Measurements from ENCODE around the gene ATP6V1B1.

Gene ATP6V1B1

DNA sequence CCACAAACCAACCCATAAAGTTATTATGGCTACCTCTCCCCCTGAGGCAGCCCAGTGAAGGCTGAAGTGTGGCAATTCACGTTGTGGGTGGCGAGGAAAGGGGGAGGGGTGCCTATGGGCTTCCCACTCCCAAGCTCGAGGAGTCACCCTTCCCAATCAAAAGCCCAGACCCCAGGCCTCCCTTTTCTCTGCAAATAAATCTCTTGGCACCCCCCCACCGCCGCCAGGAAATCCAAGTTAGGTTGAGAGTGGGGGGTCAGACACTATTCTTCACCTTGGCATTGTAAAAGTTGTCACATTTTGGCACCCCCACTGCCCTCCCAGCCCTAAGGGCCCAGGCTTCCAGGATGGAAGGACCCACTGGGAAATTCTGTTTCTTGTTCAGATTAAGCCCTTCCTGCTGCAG lies 49.6 kb downstream of the ATP6V1B1 start:
- Histone ChIP-seq H3K4me3 (ENCODE audit: insufficient read depth in 1 of 2, low read depth in 1 of 2, low read length in 2 of 2) (no peak overlapping the region), H3K4ac (ENCODE audit: low read depth in 1 of 2, low read length in 2 of 2) (no peak overlapping the region), H2BK120ac (ENCODE audit: low read depth, low read length) (no peak overlapping the region), H3K18ac (ENCODE audit: low read depth in 1 of 2, low read length in 2 of 2) (no peak overlapping the region), H3K27me3 (ENCODE audit: control insufficient read depth in 1 of 2, insufficient read depth in 1 of 2, low read length in 2 of 2) (no peaks in the 10 kb centered on the region), H4K8ac (ENCODE audit: low read length) (no peak overlapping the region), H3K9ac (ENCODE audit: low read length) (no peak overlapping the region), H3K79me1 (replicated peaks; ENCODE audit: low read length, poor library complexity, severe bottlenecking) (peaks cover 21% of the 10 kb centered on the region), H3K4me1 (ENCODE audit: control insufficient read depth, insufficient read depth, low read depth, low read length) (peaks cover 5% of the 10 kb centered on the region), H2BK12ac (ENCODE audit: low read length in 2 of 2) (no peak overlapping the region), H3K27ac (ENCODE audit: low read length, poor library complexity, severe bottlenecking) (no peak overlapping the region), H2AFZ (ENCODE audit: low read depth, low read length) (no peak overlapping the region), H3K36me3 (ENCODE audit: control insufficient read depth in 1 of 2, insufficient read depth in 2 of 2, low read depth in 1 of 2, low read length in 2 of 2) (peaks cover 54 to 63% of the 10 kb centered on the region in 2 experiments), H2AK5ac (ENCODE audit: low read length, severe bottlenecking) (no peak overlapping the region), H3K23ac (ENCODE audit: low read length in 2 of 2) (no peak overlapping the region), H3K14ac (ENCODE audit: low read length in 2 of 2) (no peak overlapping the region), H3K9me3 (ENCODE audit: control insufficient read depth, low read length) (no peaks in the 10 kb centered on the region), H3K4me2 (ENCODE audit: low read length, poor library complexity, severe bottlenecking) (no peak overlapping the region), H2BK15ac (ENCODE audit: low read depth, poor library complexity, severe bottlenecking) (no peak overlapping the region), H2BK5ac (ENCODE audit: low read depth, low read length, poor library complexity, severe bottlenecking) (no peak overlapping the region), H4K91ac (ENCODE audit: low read length) (no peak overlapping the region)
- DNase-seq = no peak
- WGBS = 59% methylated on average over 3 of the region's 5 CpGs

- no peak for DNase-seq
- Histone ChIP-seq H2BK12ac (ENCODE audit: low read length in 2 of 2) (no peak overlapping the region), H3K4ac (ENCODE audit: low read depth in 1 of 2, low read length in 2 of 2) (no peak overlapping the region), H3K9me3 (ENCODE audit: control insufficient read depth, low read length) (no peaks in the 10 kb centered on the region), H2AK5ac (ENCODE audit: low read length, severe bottlenecking) (no peak overlapping the region), H3K9ac (ENCODE audit: low read length) (no peak overlapping the region), H3K4me3 (ENCODE audit: insufficient read depth in 1 of 2, low read depth in 1 of 2, low read length in 2 of 2) (no peak overlapping the region), H3K14ac (ENCODE audit: low read length in 2 of 2) (no peak overlapping the region), H2BK5ac (ENCODE audit: low read depth, low read length, poor library complexity, severe bottlenecking) (no peak overlapping the region), H3K18ac (ENCODE audit: low read depth in 1 of 2, low read length in 2 of 2) (no peak overlapping the region), H4K91ac (ENCODE audit: low read length) (no peak overlapping the region), H3K36me3 (ENCODE audit: control insufficient read depth in 1 of 2, insufficient read depth in 2 of 2, low read depth in 1 of 2, low read length in 2 of 2) (peaks cover 61 to 68% of the 10 kb centered on the region in 2 experiments), H2AFZ (ENCODE audit: low read depth, low read length) (no peak overlapping the region), H3K23ac (ENCODE audit: low read length in 2 of 2) (no peak overlapping the region), H4K8ac (ENCODE audit: low read length) (no peak overlapping the region), H3K27me3 (ENCODE audit: control insufficient read depth in 1 of 2, insufficient read depth in 1 of 2, low read length in 2 of 2) (no peaks in the 10 kb centered on the region), H2BK120ac (ENCODE audit: low read depth, low read length) (no peak overlapping the region), H3K4me2 (ENCODE audit: low read length, poor library complexity, severe bottlenecking) (no peak overlapping the region), H3K79me1 (replicated peaks; ENCODE audit: low read length, poor library complexity, severe bottlenecking) (peaks cover 26% of the 10 kb centered on the region), H3K4me1 (ENCODE audit: control insufficient read depth, insufficient read depth, low read depth, low read length) (peaks cover 5% of the 10 kb centered on the region), H3K27ac (ENCODE audit: low read length, poor library complexity, severe bottlenecking) (no peak overlapping the region), H2BK15ac (ENCODE audit: low read depth, poor library complexity, severe bottlenecking) (no peak overlapping the region)
- 100% methylated on average over 1 of the region's 1 CpG for WGBS
Measured at GRCh38 chr2:70985956-70986355, 50.3 kb downstream of the ATP6V1B1 start.

DNA sequence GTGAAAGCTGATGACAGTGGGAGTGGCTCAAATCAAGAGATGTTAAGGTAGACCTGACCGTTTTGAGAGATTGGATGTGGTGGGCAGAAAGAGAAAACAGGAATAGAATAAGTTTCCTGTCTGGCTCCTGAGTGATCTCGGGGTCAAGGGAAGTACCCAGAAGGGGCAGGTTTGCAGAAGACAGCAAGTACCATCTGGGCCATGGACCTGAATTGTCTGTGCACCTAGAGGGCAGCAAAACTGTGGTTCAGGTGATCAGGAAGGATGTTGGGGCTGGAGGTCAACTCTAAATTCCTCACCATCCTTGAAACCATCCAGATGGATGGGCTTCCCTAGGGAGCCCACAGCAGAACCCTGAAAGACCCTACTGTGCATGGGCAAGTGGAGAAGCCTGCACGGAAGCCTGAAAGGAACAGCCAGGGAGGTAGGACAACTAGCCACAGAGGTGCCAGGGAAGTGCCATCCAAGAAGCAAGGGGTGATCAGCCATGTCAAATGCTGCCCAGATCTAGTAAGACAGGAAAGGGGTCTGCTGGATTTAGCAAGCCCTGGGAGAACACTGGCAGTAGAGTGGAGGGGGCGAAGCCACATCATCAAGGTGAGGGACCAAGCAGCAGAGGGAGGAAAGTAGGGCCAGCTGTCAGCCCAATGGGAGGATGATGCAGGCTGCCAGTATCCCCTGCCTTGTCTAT lies 50.9 kb downstream of the ATP6V1B1 start:
- no peak overlapping the region for H4K91ac ChIP-seq (ENCODE audit: low read length)
- H3K9ac ChIP-seq (ENCODE audit: low read length) = no peak overlapping the region
- no peaks in the 10 kb centered on the region for H3K27me3 ChIP-seq (ENCODE audit: control insufficient read depth in 1 of 2, insufficient read depth in 1 of 2, low read length in 2 of 2)
- H3K4me3 ChIP-seq (ENCODE audit: insufficient read depth in 1 of 2, low read depth in 1 of 2, low read length in 2 of 2) = no peak overlapping the region
- no peak overlapping the region for H2BK15ac ChIP-seq (ENCODE audit: low read depth, poor library complexity, severe bottlenecking)
- no peak overlapping the region for H3K4me2 ChIP-seq (ENCODE audit: low read length, poor library complexity, severe bottlenecking)
- H2BK120ac ChIP-seq (ENCODE audit: low read depth, low read length) = no peak overlapping the region
- peaks cover 5% of the 10 kb centered on the region for H3K4me1 ChIP-seq (ENCODE audit: control insufficient read depth, insufficient read depth, low read depth, low read length)
- no peaks in the 10 kb centered on the region for H3K9me3 ChIP-seq (ENCODE audit: control insufficient read depth, low read length)
- 88% methylated on average over 4 of the region's 4 CpGs for WGBS
- H2BK12ac ChIP-seq (ENCODE audit: low read length in 2 of 2) = no peak overlapping the region
- H2BK5ac ChIP-seq (ENCODE audit: low read depth, low read length, poor library complexity, severe bottlenecking) = no peak overlapping the region
- no peak overlapping the region for H3K18ac ChIP-seq (ENCODE audit: low read depth in 1 of 2, low read length in 2 of 2)
- no peak overlapping the region for H3K4ac ChIP-seq (ENCODE audit: low read depth in 1 of 2, low read length in 2 of 2)
- H3K27ac ChIP-seq (ENCODE audit: low read length, poor library complexity, severe bottlenecking) = no peak overlapping the region
- DNase-seq = no peak
- H3K36me3 ChIP-seq (ENCODE audit: control insufficient read depth in 1 of 2, insufficient read depth in 2 of 2, low read depth in 1 of 2, low read length in 2 of 2) = peaks cover 68 to 74% of the 10 kb centered on the region in 2 experiments
- no peak overlapping the region for H4K8ac ChIP-seq (ENCODE audit: low read length)
- H3K14ac ChIP-seq (ENCODE audit: low read length in 2 of 2) = no peak overlapping the region
- no peak overlapping the region for H2AFZ ChIP-seq (ENCODE audit: low read depth, low read length)
- no peak overlapping the region for H2AK5ac ChIP-seq (ENCODE audit: low read length, severe bottlenecking)
- H3K79me1 ChIP-seq (replicated peaks; ENCODE audit: low read length, poor library complexity, severe bottlenecking) = peaks cover 33% of the 10 kb centered on the region
- no peak overlapping the region for H3K23ac ChIP-seq (ENCODE audit: low read length in 2 of 2)

DNA sequence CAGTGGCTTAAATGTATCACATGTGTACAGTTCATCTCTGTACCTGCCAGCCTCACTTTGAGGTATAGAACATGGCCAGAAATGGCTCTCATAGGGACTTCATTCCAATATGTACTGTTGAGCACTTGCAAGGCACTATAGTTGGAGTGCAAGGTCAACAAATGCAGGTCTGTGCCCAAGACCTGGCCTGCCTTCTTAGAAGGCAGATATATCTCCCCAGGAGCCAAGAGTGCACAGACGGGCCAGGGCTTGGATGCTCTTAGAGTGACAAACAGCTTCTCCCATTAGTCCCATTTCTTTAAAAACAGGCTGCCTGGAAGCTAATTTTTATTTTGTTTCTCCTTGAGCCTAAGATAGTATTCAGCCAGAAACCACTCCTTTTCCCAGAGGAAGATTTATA lies 51.7 kb downstream of the ATP6V1B1 start:
- Histone ChIP-seq H3K27me3 (ENCODE audit: control insufficient read depth in 1 of 2, insufficient read depth in 1 of 2, low read length in 2 of 2) (no peaks in the 10 kb centered on the region), H3K36me3 (ENCODE audit: control insufficient read depth in 1 of 2, insufficient read depth in 2 of 2, low read depth in 1 of 2, low read length in 2 of 2) (peaks cover 70% of the 10 kb centered on the region in 2 experiments), H3K18ac (ENCODE audit: low read depth in 1 of 2, low read length in 2 of 2) (no peak overlapping the region), H3K9me3 (ENCODE audit: control insufficient read depth, low read length) (no peaks in the 10 kb centered on the region), H2BK120ac (ENCODE audit: low read depth, low read length) (no peak overlapping the region), H3K79me1 (replicated peaks; ENCODE audit: low read length, poor library complexity, severe bottlenecking) (peaks cover 36% of the 10 kb centered on the region), H3K14ac (ENCODE audit: low read length in 2 of 2) (no peak overlapping the region), H3K4me2 (ENCODE audit: low read length, poor library complexity, severe bottlenecking) (no peak overlapping the region), H3K4ac (ENCODE audit: low read depth in 1 of 2, low read length in 2 of 2) (no peak overlapping the region), H2BK5ac (ENCODE audit: low read depth, low read length, poor library complexity, severe bottlenecking) (no peak overlapping the region), H3K9ac (ENCODE audit: low read length) (no peak overlapping the region), H2AK5ac (ENCODE audit: low read length, severe bottlenecking) (no peak overlapping the region), H2BK12ac (ENCODE audit: low read length in 2 of 2) (no peak overlapping the region), H4K91ac (ENCODE audit: low read length) (no peak overlapping the region), H3K4me3 (ENCODE audit: insufficient read depth in 1 of 2, low read depth in 1 of 2, low read length in 2 of 2) (no peak overlapping the region), H4K8ac (ENCODE audit: low read length) (no peak overlapping the region), H2BK15ac (ENCODE audit: low read depth, poor library complexity, severe bottlenecking) (no peak overlapping the region), H3K4me1 (ENCODE audit: control insufficient read depth, insufficient read depth, low read depth, low read length) (peaks cover 7% of the 10 kb centered on the region), H3K23ac (ENCODE audit: low read length in 2 of 2) (no peak overlapping the region), H2AFZ (ENCODE audit: low read depth, low read length) (no peak overlapping the region), H3K27ac (ENCODE audit: low read length, poor library complexity, severe bottlenecking) (no peak overlapping the region)
- DNase-seq = no peak
- 42% methylated on average over 1 of the region's 1 CpG for WGBS
